ENCODE results near the gene NLRP6. TPM values are rescaled to one million over a fixed set of nuclear protein-coding genes. Genes with fewer than 3 reads are reported as not detected.
A peak's percentile ranks its signal among the peaks of the same experiment; 100 is the strongest.

Gene NLRP6
- polyA plus RNA-seq, 4 donors: 42.2 to 81.5 (median 58.7) TPM

DNA sequence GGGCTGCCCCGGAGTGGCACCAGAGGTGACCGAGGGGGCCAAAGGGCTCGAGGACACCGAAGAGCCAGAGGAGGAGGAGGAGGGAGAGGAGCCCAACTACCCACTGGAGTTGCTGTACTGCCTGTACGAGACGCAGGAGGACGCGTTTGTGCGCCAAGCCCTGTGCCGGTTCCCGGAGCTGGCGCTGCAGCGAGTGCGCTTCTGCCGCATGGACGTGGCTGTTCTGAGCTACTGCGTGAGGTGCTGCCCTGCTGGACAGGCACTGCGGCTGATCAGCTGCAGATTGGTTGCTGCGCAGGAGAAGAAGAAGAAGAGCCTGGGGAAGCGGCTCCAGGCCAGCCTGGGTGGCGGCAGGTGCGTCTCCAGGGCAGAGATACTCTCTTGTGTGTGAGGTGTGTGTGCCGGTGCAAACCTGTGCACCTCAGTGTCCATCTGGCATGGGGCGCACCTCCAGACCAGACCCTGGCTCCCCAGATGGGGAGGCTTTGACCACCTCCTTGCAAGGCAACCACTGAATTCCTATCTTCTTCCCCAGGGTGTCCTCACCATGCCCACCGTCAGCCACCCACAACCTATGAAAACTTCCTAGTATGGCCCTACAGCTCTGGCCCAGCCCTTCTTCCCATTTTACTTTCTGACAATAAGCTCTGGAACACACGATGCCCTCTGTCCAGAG lies 3.4 kb downstream of the NLRP6 start:
- FAIRE-seq (no peak), DNase-seq (peak in 1 of 2 donors; percentile 5)
- H3K27ac ChIP-seq (ENCODE audit: low read depth in 1 of 3, low read length in 2 of 3): peak overlapping the region in 2 of 3 donors; percentile 94 to 97
- peak overlapping the region; percentile 27 to 91 (median 51) for H3K4me3 ChIP-seq (ENCODE audit: low read depth in 1 of 3, low read length in 3 of 3)
- peaks cover 0 to 37% (median 1%) of the 10 kb centered on the region in 3 donors for H3K4me1 ChIP-seq (ENCODE audit: control insufficient read depth in 3 of 3, insufficient read depth in 2 of 3, low read depth in 1 of 3, low read length in 2 of 3)
- H3K36me3 ChIP-seq (ENCODE audit: control insufficient read depth in 3 of 3, insufficient read depth in 2 of 3, low read depth in 1 of 3, low read length in 3 of 3): peaks cover 3 to 58% (median 23%) of the 10 kb centered on the region in 3 donors
- 12 to 24% (median 12%) methylated on average over 25 to 26 of the region's 26 CpGs for WGBS, 3 donors
- no peaks in the 10 kb centered on the region for H3K9me3 ChIP-seq (ENCODE audit: control insufficient read depth in 2 of 2, insufficient read depth in 1 of 2, low read depth in 1 of 2, low read length in 1 of 2)
- peaks cover 0 to 25% (median 14%) of the 10 kb centered on the region in 3 donors for H3K27me3 ChIP-seq (ENCODE audit: control insufficient read depth in 3 of 3, insufficient read depth in 3 of 3, low read length in 3 of 3)

DNA sequence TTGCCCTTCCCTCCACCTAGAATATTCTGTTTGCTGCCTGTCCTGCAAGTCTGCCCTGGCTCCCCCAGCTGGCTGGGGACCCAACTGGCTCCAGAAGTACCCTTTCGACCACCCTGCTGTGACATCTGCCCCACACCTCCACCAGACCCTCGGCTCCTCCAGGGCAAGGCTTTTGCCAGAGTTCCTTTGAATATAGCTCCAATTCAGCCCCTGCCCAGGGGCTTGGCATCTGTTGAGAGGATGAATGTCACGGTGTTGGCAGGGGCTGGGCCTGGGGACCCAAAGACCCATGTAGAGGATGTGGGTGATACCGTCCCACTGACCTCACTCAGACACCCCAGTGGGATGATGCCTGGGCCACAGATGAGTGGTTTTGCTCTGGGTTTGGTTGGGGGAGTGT lies 4.0 kb downstream of the NLRP6 start:
- peak overlapping the region in 2 of 3 donors; percentile 94 to 97 for H3K27ac ChIP-seq (ENCODE audit: low read depth in 1 of 3, low read length in 2 of 3)

GRCh38 chr11:282630-283360 lies 4.6 kb downstream of the NLRP6 start:
- Histone ChIP-seq H3K27me3 (ENCODE audit: control insufficient read depth in 3 of 3, insufficient read depth in 3 of 3, low read length in 3 of 3) (peaks cover 0 to 27% (median 14%) of the 10 kb centered on the region in 3 donors), H3K4me3 (ENCODE audit: low read depth in 1 of 3, low read length in 3 of 3) (peak overlapping the region in 2 of 3 donors; percentile 51 to 91), H3K36me3 (ENCODE audit: control insufficient read depth in 3 of 3, insufficient read depth in 2 of 3, low read depth in 1 of 3, low read length in 3 of 3) (peaks cover 3 to 58% (median 23%) of the 10 kb centered on the region in 3 donors), H3K4me1 (ENCODE audit: control insufficient read depth in 3 of 3, insufficient read depth in 2 of 3, low read depth in 1 of 3, low read length in 2 of 3) (peaks cover 0 to 36% (median 1%) of the 10 kb centered on the region in 3 donors), H3K27ac (ENCODE audit: low read depth in 1 of 3, low read length in 2 of 3) (peak overlapping the region; percentile 30 to 97 (median 34)), H3K9me3 (ENCODE audit: control insufficient read depth in 2 of 2, insufficient read depth in 1 of 2, low read depth in 1 of 2, low read length in 1 of 2) (no peaks in the 10 kb centered on the region)
- 17 to 50% (median 33%) methylated on average over 10 to 12 of the region's 13 CpGs for WGBS, 3 donors
- FAIRE-seq: no peak
- DNase-seq: peak in 1 of 2 donors; percentile 69

More for the DNA sequence above, 4.0 kb downstream of the NLRP6 start:
- peaks cover 0 to 40% (median 1%) of the 10 kb centered on the region in 3 donors for H3K4me1 ChIP-seq (ENCODE audit: control insufficient read depth in 3 of 3, insufficient read depth in 2 of 3, low read depth in 1 of 3, low read length in 2 of 3)
- H3K9me3 ChIP-seq (ENCODE audit: control insufficient read depth in 2 of 2, insufficient read depth in 1 of 2, low read depth in 1 of 2, low read length in 1 of 2): no peaks in the 10 kb centered on the region
- H3K36me3 ChIP-seq (ENCODE audit: control insufficient read depth in 3 of 3, insufficient read depth in 2 of 3, low read depth in 1 of 3, low read length in 3 of 3): peaks cover 3 to 58% (median 23%) of the 10 kb centered on the region in 3 donors
- peak overlapping the region in 2 of 3 donors; percentile 51 to 91 for H3K4me3 ChIP-seq (ENCODE audit: low read depth in 1 of 3, low read length in 3 of 3)
- peak in 1 of 2 donors; percentile 5 for DNase-seq
- 8 to 40% (median 33%) methylated on average over 4 of the region's 4 CpGs for WGBS, 3 donors
- FAIRE-seq: no peak
- H3K27me3 ChIP-seq (ENCODE audit: control insufficient read depth in 3 of 3, insufficient read depth in 3 of 3, low read length in 3 of 3): peaks cover 0 to 25% (median 14%) of the 10 kb centered on the region in 3 donors

DNA sequence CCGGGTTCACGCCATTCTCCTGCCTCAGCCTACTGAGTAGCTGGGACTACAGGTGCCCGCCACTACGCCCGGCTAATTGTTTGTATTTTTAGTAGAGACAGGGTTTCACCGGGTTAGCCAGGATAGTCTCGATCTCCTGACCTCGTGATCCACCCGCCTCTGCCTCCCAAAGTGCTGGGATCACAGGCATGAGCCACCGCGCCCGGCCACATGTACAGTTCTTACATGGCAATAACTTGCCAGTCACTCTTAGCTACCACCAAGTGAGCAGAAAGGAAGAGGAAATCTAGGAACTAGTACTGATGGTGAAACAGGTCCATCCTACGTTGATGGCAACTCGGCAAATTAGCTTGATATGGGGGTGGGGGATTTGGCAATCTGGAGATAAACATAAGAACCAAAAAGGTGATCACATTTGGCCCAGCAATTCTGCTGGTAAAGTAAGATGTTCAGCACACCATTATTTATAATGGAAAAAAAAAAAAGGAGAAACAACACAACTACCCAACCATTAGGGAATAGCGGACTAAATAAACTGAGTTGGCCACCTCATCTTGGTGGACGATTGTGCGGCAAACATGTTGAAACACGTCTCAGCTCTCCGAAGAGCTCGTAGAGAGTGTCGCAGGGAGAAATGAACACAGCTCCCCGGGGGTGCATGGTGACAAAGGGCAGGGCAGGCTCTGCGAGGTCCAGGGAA lies 5.3 kb downstream of the NLRP6 start:
- peak overlapping the region in 1 of 3 donors; percentile 66 for H3K27ac ChIP-seq (ENCODE audit: low read depth in 1 of 3, low read length in 2 of 3)
- H3K4me3 ChIP-seq (ENCODE audit: low read depth in 1 of 3, low read length in 3 of 3): peak overlapping the region in 1 of 3 donors; percentile 18
- no peak for FAIRE-seq
- DNase-seq: peak in 1 of 2 donors; percentile 24
- H3K9me3 ChIP-seq (ENCODE audit: control insufficient read depth in 2 of 2, insufficient read depth in 1 of 2, low read depth in 1 of 2, low read length in 1 of 2): no peaks in the 10 kb centered on the region
- H3K27me3 ChIP-seq (ENCODE audit: control insufficient read depth in 3 of 3, insufficient read depth in 3 of 3, low read length in 3 of 3): peaks cover 0 to 32% (median 14%) of the 10 kb centered on the region in 3 donors
- WGBS, 3 donors: 14 to 64% (median 38%) methylated on average over 23 of the region's 23 CpGs
- peaks cover 0 to 34% (median 1%) of the 10 kb centered on the region in 3 donors for H3K4me1 ChIP-seq (ENCODE audit: control insufficient read depth in 3 of 3, insufficient read depth in 2 of 3, low read depth in 1 of 3, low read length in 2 of 3)
- peaks cover 3 to 58% (median 23%) of the 10 kb centered on the region in 3 donors for H3K36me3 ChIP-seq (ENCODE audit: control insufficient read depth in 3 of 3, insufficient read depth in 2 of 3, low read depth in 1 of 3, low read length in 3 of 3)

GRCh38 chr11:284105-285020 lies 6.2 kb downstream of the NLRP6 start:
- Histone ChIP-seq H3K27ac (ENCODE audit: low read depth in 1 of 3, low read length in 2 of 3) (peak overlapping the region in 1 of 3 donors; percentile 66), H3K4me3 (ENCODE audit: low read depth in 1 of 3, low read length in 3 of 3) (peak overlapping the region in 1 of 3 donors; percentile 18), H3K36me3 (ENCODE audit: control insufficient read depth in 3 of 3, insufficient read depth in 2 of 3, low read depth in 1 of 3, low read length in 3 of 3) (peaks cover 3 to 58% (median 23%) of the 10 kb centered on the region in 3 donors), H3K27me3 (ENCODE audit: control insufficient read depth in 3 of 3, insufficient read depth in 3 of 3, low read length in 3 of 3) (peaks cover 0 to 32% (median 14%) of the 10 kb centered on the region in 3 donors), H3K9me3 (ENCODE audit: control insufficient read depth in 2 of 2, insufficient read depth in 1 of 2, low read depth in 1 of 2, low read length in 1 of 2) (no peaks in the 10 kb centered on the region), H3K4me1 (ENCODE audit: control insufficient read depth in 3 of 3, insufficient read depth in 2 of 3, low read depth in 1 of 3, low read length in 2 of 3) (peaks cover 0 to 33% (median 1%) of the 10 kb centered on the region in 3 donors)
- no peak for FAIRE-seq
- 32 to 69% (median 48%) methylated on average over 17 to 24 of the region's 24 CpGs for WGBS, 3 donors
- DNase-seq: peak in 1 of 2 donors; percentile 31

GRCh38 chr11:285021-285893 lies 7.0 kb downstream of the NLRP6 start:
- H3K27me3 ChIP-seq (ENCODE audit: control insufficient read depth in 3 of 3, insufficient read depth in 3 of 3, low read length in 3 of 3): peaks cover 0 to 30% (median 14%) of the 10 kb centered on the region in 3 donors
- peak overlapping the region in 2 of 3 donors; percentile 28 to 40 for H3K27ac ChIP-seq (ENCODE audit: low read depth in 1 of 3, low read length in 2 of 3)
- FAIRE-seq (no peak), DNase-seq (peak in 1 of 2 donors; percentile 19)
- peaks cover 3 to 58% (median 23%) of the 10 kb centered on the region in 3 donors for H3K36me3 ChIP-seq (ENCODE audit: control insufficient read depth in 3 of 3, insufficient read depth in 2 of 3, low read depth in 1 of 3, low read length in 3 of 3)
- no peak overlapping the region for H3K4me3 ChIP-seq (ENCODE audit: low read depth in 1 of 3, low read length in 3 of 3)
- H3K4me1 ChIP-seq (ENCODE audit: control insufficient read depth in 3 of 3, insufficient read depth in 2 of 3, low read depth in 1 of 3, low read length in 2 of 3): peaks cover 1 to 42% (median 4%) of the 10 kb centered on the region in 3 donors
- WGBS, 3 donors: 57 to 71% (median 63%) methylated on average over 22 to 29 of the region's 29 CpGs
- no peaks in the 10 kb centered on the region for H3K9me3 ChIP-seq (ENCODE audit: control insufficient read depth in 2 of 2, insufficient read depth in 1 of 2, low read depth in 1 of 2, low read length in 1 of 2)

GRCh38 chr11:285894-286220 lies 7.7 kb downstream of the NLRP6 start:
- H3K27me3 ChIP-seq (ENCODE audit: control insufficient read depth in 3 of 3, insufficient read depth in 3 of 3, low read length in 3 of 3): peaks cover 0 to 26% (median 12%) of the 10 kb centered on the region in 3 donors
- H3K9me3 ChIP-seq (ENCODE audit: control insufficient read depth in 2 of 2, insufficient read depth in 1 of 2, low read depth in 1 of 2, low read length in 1 of 2): no peaks in the 10 kb centered on the region
- H3K27ac ChIP-seq (ENCODE audit: low read depth in 1 of 3, low read length in 2 of 3): peak overlapping the region in 2 of 3 donors; percentile 4 to 28
- 40 to 83% (median 54%) methylated on average over 7 to 8 of the region's 8 CpGs for WGBS, 3 donors
- H3K4me1 ChIP-seq (ENCODE audit: control insufficient read depth in 3 of 3, insufficient read depth in 2 of 3, low read depth in 1 of 3, low read length in 2 of 3): peaks cover 1 to 44% (median 4%) of the 10 kb centered on the region in 3 donors
- no peak for FAIRE-seq
- DNase-seq: no peak
- H3K36me3 ChIP-seq (ENCODE audit: control insufficient read depth in 3 of 3, insufficient read depth in 2 of 3, low read depth in 1 of 3, low read length in 3 of 3): peaks cover 3 to 59% (median 20%) of the 10 kb centered on the region in 3 donors
- no peak overlapping the region for H3K4me3 ChIP-seq (ENCODE audit: low read depth in 1 of 3, low read length in 3 of 3)

Data from small intestine (tissue), 7 donors.